Sigmoid colon (tissue), 7 donors: Measurements from ENCODE around the gene TCF12. TPM values are rescaled to one million over a fixed set of nuclear protein-coding genes. Genes with fewer than 3 reads are reported as not detected.

Experiments
- DNase-seq: peaks from one replicate; pipeline ENCODE4 v3.0.0-alpha.2; 2019
- H3K27ac ChIP-seq, 4 donors: fragments of 200-600 bp; sonication (generic); one replicate each; pipeline ENCODE4 v1.5.1; 2016 to 2019; ENCODE audit warnings: mild to moderate bottlenecking in 1 of 4
- H3K27me3 ChIP-seq, 3 donors: fragments of 200-600 bp; sonication (generic); one replicate each; pipeline ENCODE4 v1.5.1; 2019; ENCODE audit warnings: mild to moderate bottlenecking in 1 of 3
- H3K36me3 ChIP-seq, 4 donors: fragments of 200-600 bp; sonication (generic); one replicate each; pipeline ENCODE4 v1.5.1; 2016 to 2019
- H3K4me1 ChIP-seq, 4 donors: fragments of 200-600 bp; sonication (generic); one replicate each; pipeline ENCODE4 v1.5.1; 2017 to 2019
- H3K4me3 ChIP-seq, 4 donors: fragments of 200-600 bp; sonication (generic); one replicate each; pipeline ENCODE4 v1.5.1; 2017 to 2019; ENCODE audit warnings: mild to moderate bottlenecking in 2 of 4, moderate library complexity in 1 of 4
- H3K9me3 ChIP-seq, 4 donors: fragments of 200-600 bp in 3 of 4; sonication (generic) in 3 of 4; one replicate each; pipeline versions ENCODE4 v1.5.1 to v1.6.1; 2013 to 2019
- CTCF ChIP-seq, 4 experiments: fragments of 450-650 bp in 3 of 4; fragments of 200-600 bp in 1 of 4; IDR thresholded peaks; one replicate each; pipeline ENCODE4 v1.5.1; 2016 to 2019; ENCODE audit warnings: antibody characterized with exemption in 4 of 4, mild to moderate bottlenecking in 3 of 4, moderate library complexity in 2 of 4
- EP300 ChIP-seq, 4 donors: sonication (generic); formaldehyde crosslinking; IDR thresholded peaks; one replicate each; pipeline ENCODE4 v1.6.1; 2017; ENCODE audit warnings: antibody characterized with exemption in 4 of 4
- POLR2A ChIP-seq, 2 donors: fragments of 450-650 bp; IDR thresholded peaks; one replicate each; pipeline ENCODE4 v1.6.1; 2016; ENCODE audit warnings: antibody characterized with exemption in 2 of 2, mild to moderate bottlenecking in 2 of 2, moderate library complexity in 2 of 2
- POLR2AphosphoS5 ChIP-seq, 4 donors: sonication (generic); formaldehyde crosslinking; IDR thresholded peaks; one replicate each; pipeline ENCODE4 v1.6.1; 2017; ENCODE audit warnings: antibody characterized with exemption in 4 of 4
- WGBS, 2 donors: extraction: QIAGEN DNeasy Blood & Tissue Kit; methylation state at CpG; one replicate each; pipeline ENCODE4 v1.1.7; 2013; 5-methylcytosine and 5-hydroxymethylcytosine counted together
- intact Hi-C: fragments of 100-400 bp; cut with DNase I; formaldehyde crosslinking; loops from one replicate; pipeline ENCODE4 v1.15.1; 2023
- polyA plus RNA-seq, 3 donors: library from polyadenylated mRNA; stranded (reverse); fragments of 200-250 nt; gene quantifications; one replicate each; pipeline ENCODE4 v1.2.3, GENCODE V29; 2013
- total RNA-seq, 4 donors: library from RNA; depleted of rRNA; stranded (reverse); fragments of >200 nt; gene quantifications; one replicate each; pipeline ENCODE4 v1.1.0, GENCODE V29; 2016
- donor health status: healthy with polysubstance abuse.
- donor health status: Bipolar disorder and iron deficiency.
- donor health status: healthy.

TCF12 gene
- total and polyA plus RNA-seq, 7 donors = 13.2 to 147 (median 77.8) TPM

- H3K4me1 ChIP-seq = peaks cover 0 to 59% (median 36%) of the 10 kb centered on the region in 4 donors
- 7 to 27% methylated on average over 3 of the region's 3 CpGs for WGBS, 2 donors
- peaks cover 0 to 15% (median 0%) of the 10 kb centered on the region in 4 donors for H3K36me3 ChIP-seq
- H3K9me3 ChIP-seq = no peaks in the 10 kb centered on the region
- H3K27me3 ChIP-seq = no peaks in the 10 kb centered on the region
- intact Hi-C loops = no loop called here
- DNase-seq = no peak
- no peak for TF ChIP-seq POLR2AphosphoS5 (IDR thresholded peaks at IDR 0.05)
- TF ChIP-seq EP300 (IDR thresholded peaks at IDR 0.05) = no peak
- no peak for TF ChIP-seq CTCF (IDR thresholded peaks at IDR 0.05)
- no peak for TF ChIP-seq POLR2A (IDR thresholded peaks at IDR 0.05)
- H3K27ac ChIP-seq = peak overlapping the region in 2 of 4 donors; percentile 97 to 100
- H3K4me3 ChIP-seq = peak overlapping the region; percentile 94 to 99 (median 98)
These were observed 1.9 kb downstream of the TCF12 start for GRCh38 chr15:56920367-56920627.

GRCh38 chr15:56923174-56923591, 4.7 kb downstream of the TCF12 start:
- DNase-seq = no peak
- Histone ChIP-seq H3K4me3 (no peak overlapping the region), H3K27ac (no peak overlapping the region), H3K36me3 (peaks cover 0 to 24% (median 0%) of the 10 kb centered on the region in 4 donors), H3K9me3 (no peaks in the 10 kb centered on the region), H3K4me1 (peaks cover 0 to 73% (median 38%) of the 10 kb centered on the region in 4 donors), H3K27me3 (no peaks in the 10 kb centered on the region)
- TF ChIP-seq POLR2A (IDR thresholded peaks at IDR 0.05) (no peak), POLR2AphosphoS5 (IDR thresholded peaks at IDR 0.05) (no peak), CTCF (IDR thresholded peaks at IDR 0.05) (no peak), EP300 (IDR thresholded peaks at IDR 0.05) (no peak)
- intact Hi-C loops = no loop called here
- WGBS, 2 donors = 35 to 65% methylated on average over 3 of the region's 3 CpGs

DNA sequence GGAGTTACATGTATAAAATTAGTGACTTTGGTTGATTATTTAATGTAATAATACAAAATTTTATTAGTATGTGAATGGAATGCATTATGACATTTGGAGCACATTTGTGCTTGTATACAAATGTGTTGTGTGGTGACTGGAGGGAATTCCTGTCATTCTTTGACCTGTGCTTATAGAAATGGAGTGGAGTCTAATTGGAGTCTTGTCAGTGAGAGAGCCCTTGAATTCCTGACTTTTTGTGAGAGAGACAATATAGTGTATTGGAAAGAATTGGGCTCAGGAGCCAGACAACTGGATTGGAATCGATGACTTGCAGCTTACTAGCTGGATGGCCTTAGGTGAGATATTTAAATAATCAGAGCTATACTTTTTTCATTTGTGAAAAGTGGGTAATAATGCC, 9.4 kb downstream of the TCF12 start:
- TF ChIP-seq POLR2A (IDR thresholded peaks at IDR 0.05) = no peak
- no peak for TF ChIP-seq CTCF (IDR thresholded peaks at IDR 0.05)
- no peak for TF ChIP-seq EP300 (IDR thresholded peaks at IDR 0.05)
- H3K4me3 ChIP-seq = no peak overlapping the region
- peaks cover 0 to 11% (median 0%) of the 10 kb centered on the region in 4 donors for H3K36me3 ChIP-seq
- intact Hi-C loops = no loop called here
- H3K9me3 ChIP-seq = no peaks in the 10 kb centered on the region
- peaks cover 0 to 91% (median 65%) of the 10 kb centered on the region in 4 donors for H3K4me1 ChIP-seq
- 97 to 98% methylated on average over 1 of the region's 1 CpG for WGBS, 2 donors
- DNase-seq = no peak
- H3K27me3 ChIP-seq = no peaks in the 10 kb centered on the region
- H3K27ac ChIP-seq = no peak overlapping the region

DNA sequence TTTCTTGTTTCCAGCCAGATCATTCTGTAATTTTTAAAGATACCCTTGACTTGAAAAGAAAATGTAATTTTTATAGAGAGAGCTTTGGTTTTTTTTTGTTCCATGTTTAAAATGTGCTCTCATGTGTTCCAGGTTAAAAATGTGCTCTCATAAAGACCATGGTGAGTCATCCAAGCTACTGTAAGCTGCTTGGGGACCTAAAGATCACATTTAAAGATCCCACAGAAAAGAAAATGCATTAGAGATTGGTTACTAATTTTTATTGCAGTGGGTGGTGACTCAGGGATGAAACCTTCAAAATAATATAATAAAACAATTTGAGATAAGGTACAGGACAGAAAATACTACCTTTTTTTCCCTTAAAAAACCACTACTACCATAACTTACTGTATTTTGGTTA, 11.0 kb downstream of the TCF12 start:
- DNase-seq = no peak
- Histone ChIP-seq H3K4me3 (no peak overlapping the region), H3K27me3 (no peaks in the 10 kb centered on the region), H3K36me3 (peaks cover 0 to 10% (median 0%) of the 10 kb centered on the region in 4 donors), H3K4me1 (peaks cover 0 to 92% (median 59%) of the 10 kb centered on the region in 4 donors), H3K27ac (no peak overlapping the region), H3K9me3 (no peaks in the 10 kb centered on the region)
- TF ChIP-seq EP300 (IDR thresholded peaks at IDR 0.05) (no peak), POLR2A (IDR thresholded peaks at IDR 0.05) (no peak), POLR2AphosphoS5 (IDR thresholded peaks at IDR 0.05) (no peak), CTCF (IDR thresholded peaks at IDR 0.05) (no peak)
- intact Hi-C loops = no loop called here

DNA sequence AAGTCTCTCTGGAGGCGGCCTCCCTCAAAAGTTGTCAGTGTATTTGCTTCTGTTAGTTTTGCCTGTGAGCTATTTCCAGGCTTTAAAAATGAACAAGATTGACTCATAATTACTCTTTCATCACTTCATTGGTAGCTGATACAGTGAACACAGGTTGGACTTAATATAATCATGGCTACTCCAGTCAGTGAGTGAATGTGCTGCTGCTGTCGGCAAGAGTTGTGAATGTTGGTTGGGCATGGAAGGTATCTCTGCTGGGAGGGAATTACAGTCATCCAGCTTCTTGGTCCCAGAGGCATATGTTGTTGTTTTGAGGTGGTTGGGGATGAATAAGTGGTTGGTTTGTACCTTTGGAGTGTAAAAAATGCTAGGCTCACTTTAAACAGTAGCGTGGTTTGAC, 11.5 kb downstream of the TCF12 start:
- no peak overlapping the region for H3K27ac ChIP-seq
- no peaks in the 10 kb centered on the region for H3K27me3 ChIP-seq
- H3K4me1 ChIP-seq = peaks cover 0 to 92% (median 56%) of the 10 kb centered on the region in 4 donors
- H3K4me3 ChIP-seq = no peak overlapping the region
- no peak for DNase-seq
- no peaks in the 10 kb centered on the region for H3K9me3 ChIP-seq
- WGBS, 2 donors = 90 to 96% methylated on average over 3 of the region's 3 CpGs
- intact Hi-C loops = no loop called here
- TF ChIP-seq EP300 (IDR thresholded peaks at IDR 0.05) (no peak), POLR2A (IDR thresholded peaks at IDR 0.05) (no peak), CTCF (IDR thresholded peaks at IDR 0.05) (no peak), POLR2AphosphoS5 (IDR thresholded peaks at IDR 0.05) (no peak)
- H3K36me3 ChIP-seq = peaks cover 0 to 10% (median 0%) of the 10 kb centered on the region in 4 donors
